GM19455 (cell line): ENCODE measurements around the gene SCMH1.

ENCODE experiments used
- ATAC-seq: cut with Tn5 transposase; IDR thresholded peaks from one replicate; pipeline ENCODE4 v1.9.1; 2021; ENCODE audit not compliant: unreplicated experiment

Gene SCMH1

DNA sequence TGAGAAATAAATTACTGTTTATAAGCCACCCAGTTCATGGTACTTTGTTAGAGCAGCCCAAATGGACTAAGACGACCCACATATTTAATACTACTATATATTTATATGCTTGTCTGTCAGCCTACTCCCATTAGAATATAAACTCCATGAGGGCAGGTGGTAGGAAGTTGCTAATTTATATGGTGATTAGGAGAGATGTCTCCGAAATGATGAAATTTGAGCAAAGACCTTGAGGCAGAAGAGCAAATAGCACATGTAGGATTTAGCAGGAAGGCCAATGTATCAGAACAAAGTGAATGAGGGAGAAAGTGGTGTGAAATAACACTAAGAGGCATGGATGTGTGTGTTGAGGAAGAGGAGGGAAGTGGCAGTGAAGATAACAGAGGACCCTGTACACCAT lies 210.0 kb downstream of the SCMH1 start:
- no peak for ATAC-seq

DNA sequence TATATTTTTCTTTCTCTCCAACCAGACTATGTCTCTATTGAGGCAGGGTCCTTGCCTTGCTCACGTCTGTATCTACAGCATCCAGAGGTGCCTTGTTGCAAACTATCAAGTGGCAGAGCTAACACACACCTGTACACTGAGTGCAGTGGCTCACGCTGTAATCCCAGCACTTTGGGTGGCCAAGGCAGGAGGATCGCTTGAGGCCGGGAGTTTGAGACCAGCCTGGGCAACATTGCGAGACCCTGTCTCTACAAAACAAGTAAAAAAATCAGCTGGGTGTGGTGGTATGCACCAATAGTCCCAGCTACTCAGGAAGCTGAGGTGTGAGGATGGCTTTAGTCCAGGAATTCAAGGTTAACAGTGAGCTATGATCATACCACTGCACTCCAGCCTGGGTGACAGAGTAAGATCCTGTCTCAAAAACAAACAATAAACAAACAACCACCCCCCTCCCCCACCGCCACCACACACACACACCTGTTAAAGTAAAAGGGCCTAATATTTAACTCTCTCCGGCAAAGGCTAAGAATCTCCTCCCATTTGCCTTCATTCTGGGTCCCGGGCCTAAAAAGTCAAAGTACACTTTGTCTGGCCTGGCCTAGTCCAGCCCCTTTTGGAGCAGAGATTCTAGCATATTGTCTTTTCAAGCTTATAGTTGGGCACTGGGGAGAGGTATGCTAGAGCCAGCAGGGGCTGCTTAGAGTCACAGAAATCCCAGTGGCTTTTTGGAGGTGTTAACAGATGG lies 211.1 kb downstream of the SCMH1 start:
- no peak for ATAC-seq

DNA sequence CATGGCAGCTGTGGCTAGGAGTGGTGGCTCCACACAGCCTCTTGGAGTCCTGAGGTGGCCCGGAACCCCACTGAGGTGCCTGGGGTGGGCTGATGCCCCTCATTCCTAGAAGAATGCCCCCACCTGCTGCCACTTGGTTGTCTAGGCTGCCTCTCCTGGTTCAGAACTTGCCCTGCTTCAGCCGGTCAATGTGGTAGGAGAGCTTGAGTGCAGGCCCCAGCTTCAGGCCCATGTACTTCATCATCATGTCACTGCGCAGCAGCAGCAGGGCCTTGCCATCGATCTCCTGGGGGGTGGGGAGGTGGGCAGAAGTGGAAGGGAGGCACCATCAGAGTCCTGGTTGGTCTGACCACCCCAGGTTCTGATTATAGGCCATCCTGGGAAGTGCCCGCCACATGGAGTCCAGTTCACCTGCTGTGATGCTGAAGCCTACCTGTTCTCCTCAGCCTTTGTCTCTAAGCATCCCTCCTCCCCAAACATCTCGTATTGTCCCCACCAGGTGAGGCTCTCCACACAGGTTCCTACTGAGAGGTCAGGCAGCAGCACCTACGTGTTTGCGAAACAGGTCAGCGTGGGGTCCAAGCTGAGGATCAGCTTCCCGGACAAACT lies 214.0 kb downstream of the SCMH1 start:
- no peak for ATAC-seq

DNA sequence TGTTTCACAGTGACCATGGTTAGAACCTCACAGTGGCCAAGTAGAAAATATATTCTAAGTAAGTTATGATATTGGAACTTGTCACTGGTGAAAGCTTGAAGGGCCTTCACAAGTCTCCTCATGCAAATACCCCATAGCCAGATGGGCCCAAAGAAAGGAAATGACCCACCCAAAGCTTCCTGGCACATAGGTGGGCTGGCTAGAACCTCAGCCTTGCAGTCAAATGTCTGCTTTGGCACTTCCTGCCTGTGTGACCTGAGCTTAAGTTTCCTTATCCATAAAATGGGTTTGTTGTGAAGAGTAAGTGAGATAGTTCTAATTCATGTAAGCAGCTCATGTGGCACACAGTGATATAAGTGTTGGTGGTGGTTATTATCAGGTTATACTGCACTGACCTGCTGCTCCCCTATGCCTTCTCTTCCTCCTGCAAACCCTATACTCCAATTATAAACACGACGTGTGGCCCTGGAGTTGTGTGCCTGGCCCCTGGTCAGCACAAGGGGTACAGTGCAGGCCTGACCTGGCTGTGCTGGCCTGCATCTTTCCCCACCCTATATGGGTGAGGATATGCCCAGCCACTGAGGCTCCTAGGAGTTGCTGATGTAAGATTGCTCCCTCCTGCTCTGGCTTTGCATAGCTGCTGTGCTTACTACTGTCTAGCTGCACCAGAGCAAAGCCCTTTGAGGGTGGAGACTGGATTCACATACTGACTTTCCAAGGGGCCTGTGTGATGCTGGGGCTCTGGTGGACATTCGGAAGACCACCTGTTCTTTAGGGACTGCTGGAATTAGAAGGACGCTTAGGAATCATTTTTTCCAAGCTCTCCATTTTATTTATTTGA lies 215.9 kb downstream of the SCMH1 start:
- ATAC-seq = no peak

DNA sequence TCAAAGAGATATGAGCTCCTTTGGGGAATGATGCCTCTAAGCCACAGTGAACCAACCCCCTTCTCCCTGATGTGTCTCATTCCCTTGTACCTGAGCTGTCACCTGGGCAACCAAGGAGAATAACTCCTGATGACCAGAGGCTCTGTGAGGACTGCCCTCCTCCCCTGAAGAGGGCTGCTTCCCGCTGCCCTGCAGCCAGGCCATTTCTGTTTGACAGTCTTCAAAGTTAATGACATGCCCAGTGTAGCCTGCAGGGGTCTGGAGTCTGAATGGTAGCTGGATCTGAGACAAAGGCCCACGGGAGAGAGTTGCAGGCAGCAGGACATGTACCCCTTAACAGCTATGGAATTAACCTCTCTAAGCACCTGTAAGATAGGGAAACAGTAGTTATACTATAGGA lies 217.2 kb downstream of the SCMH1 start:
- no peak for ATAC-seq

DNA sequence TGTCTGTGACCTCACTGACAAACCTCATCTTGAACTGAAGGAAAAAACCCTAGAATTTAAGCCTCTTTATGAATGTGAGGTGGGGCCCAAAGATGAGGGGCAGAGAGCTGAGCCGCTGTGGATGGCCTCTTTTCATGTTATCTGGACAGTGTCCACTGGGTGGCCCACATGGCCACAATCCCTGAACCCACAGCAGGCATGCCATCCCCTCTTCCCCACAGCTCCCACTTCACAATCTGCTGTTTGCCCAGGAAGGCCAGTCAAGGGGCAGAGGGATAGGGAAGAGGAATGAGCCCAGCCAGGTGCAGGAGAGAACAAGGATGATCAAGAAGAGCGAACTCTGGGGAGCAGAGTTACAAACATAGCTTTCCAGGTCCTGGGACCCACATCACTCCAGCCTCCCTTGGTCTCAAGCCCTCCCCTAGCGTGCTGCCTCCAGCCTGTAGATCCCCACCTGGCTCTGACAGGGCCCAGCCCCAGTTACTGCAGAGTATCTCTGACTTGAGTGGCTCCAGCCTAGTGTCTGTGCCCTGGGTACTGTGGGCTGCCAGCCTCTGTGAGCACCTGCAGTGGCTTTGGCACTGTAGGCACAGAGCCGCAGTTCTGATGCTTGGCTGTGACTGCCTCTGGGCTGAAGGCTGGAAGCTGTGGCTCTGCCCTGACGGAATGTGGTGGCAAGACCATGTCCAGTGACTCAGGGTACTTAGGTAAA lies 218.7 kb downstream of the SCMH1 start:
- no peak for ATAC-seq

DNA sequence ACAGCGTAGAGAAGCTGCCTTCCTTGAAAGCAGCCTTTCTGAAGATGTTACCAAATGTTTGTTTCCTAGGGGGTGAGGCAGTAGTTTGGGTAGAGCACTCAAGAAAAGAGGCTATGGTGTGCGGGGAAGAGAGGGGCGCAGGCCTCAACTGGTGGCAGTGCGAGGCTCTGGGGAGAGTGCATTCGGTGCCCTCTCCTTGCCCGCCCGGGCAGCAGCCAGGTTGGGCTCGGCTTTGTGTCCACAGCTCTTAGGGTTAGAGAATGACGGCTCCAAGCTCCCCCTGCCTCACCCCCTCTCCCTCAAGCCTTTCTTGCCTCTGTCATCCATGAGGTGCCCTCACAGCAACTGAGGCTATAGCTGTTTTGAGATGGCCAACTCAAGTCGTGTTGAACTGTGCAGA lies 219.7 kb downstream of the SCMH1 start:
- no peak for ATAC-seq

DNA sequence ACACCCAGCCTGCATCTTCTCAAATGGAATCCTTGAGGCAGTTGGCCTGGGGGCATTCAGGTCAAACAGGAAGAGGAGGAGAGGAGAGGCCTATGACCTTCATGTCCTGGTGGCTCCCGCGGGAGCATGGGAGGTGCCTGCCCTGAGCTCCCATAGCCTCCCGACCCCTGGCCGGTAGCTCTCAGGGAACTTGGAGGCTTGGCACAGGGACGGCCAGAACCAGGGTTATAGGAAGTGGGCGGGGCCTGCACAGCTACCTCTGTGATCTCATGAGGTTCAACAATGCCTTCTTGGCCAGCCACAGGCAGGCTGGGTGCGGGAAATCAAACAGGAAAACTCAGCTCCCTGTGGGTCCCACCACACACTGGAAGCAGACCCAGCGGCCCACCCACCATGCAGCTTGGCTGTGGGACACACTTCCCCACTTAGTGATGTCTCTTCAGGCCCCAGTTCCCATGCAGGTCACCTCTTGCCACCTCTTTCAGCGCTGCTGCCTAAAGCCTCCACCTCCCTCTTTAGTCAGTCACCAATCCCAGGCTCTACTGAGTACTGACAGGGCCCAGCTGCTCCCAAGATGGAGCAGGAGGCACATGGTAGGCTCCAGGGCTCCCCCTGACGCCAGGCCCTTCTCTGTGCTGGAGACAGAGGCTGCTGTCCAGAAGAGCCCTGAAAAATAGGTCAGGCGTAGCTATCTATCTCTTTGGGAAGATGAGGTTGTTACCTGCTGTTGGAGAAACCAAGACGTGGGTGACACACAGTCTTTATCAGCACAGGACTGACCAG lies 220.4 kb downstream of the SCMH1 start, which contains the start of gene SLFNL1:
SLFNL1 (minus strand) TSS at position 200 of the 783 bp plus-strand sequence. CDS start 1,065 bp downstream, outside the sequence.
- ATAC-seq = no peak

DNA sequence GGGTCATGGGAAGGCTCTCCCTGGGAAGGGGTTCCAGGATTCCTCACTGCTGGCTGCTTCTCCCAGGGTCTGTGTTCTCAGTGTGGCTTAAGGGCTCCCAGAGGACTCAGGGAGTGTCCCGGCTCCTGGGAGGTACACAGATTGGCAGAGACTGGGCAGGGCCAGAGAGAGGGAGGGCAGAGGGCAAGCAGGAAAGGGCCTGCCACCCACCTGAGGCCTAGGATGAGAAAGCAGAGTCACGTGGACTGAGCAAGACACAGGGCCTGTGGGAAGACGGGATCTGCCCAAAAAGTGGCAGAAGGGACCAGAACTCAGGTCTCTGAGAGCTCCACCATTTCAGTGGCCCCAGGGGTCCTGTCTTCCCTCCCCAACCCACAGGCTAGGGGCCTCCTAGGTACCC lies 221.5 kb downstream of the SCMH1 start:
- no peak for ATAC-seq

DNA sequence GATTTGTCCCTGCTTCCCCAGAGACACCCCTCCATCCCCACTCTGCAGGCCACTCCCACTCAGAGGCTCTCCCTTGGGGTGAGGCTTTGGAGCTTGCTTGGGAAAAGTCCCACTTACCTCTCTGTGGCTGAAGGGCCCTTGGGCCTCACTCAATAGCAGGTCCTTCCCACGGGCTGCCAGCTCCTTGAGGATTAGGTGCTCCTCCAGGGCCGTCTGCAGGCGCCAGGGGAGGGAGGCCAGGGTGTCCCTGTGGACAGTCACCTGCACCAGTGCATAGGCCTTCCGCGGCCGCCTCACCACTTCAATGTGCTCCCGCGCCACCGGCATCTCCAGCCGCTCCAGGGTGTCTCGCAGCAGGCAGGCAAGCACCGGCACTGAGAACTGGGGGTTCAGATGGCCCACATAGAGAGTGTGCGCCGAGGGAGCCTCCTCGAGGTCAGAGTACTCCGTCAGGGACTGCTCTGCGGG lies 222.0 kb downstream of the SCMH1 start:
- ATAC-seq = no peak

DNA sequence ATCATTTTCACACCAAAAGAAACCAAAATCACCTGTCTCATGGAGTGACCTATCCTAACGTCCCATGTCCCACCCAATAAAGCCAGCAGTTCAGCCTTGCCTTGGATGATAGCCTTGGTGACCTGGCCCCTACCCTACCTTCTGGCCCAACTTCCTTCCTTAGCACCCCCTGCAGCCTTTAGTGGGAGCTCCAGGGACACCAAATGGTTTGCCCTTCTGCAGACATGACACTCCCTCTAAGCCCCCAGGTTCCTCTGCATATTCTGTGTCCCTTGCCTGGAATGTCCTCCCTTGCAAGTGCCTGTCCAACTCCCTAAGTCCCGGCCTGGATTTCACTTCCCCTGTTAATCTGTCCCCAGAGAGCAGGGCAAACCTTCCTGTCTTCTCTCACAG lies 222.8 kb downstream of the SCMH1 start:
- ATAC-seq = no peak

DNA sequence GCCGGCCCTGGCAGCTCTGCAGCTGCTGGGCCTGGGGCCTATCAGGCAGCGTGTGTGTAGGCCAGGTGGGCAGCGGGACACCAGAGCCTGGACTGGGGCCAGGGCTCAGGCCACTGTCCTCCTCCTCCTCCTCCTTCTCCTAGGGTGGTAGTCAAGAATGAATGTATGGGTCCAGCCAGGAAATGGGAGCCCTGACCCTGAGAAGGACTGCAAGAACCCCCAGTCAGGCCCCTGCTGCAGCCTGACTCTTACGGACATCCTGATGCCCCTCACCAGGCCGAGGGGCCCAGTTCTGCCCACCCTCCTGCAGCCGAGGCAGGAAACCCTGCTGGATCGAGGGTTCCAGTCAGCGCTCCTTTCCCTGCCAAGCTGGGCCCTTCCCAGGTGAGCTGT lies 224.1 kb downstream of the SCMH1 start:
- no peak for ATAC-seq

DNA sequence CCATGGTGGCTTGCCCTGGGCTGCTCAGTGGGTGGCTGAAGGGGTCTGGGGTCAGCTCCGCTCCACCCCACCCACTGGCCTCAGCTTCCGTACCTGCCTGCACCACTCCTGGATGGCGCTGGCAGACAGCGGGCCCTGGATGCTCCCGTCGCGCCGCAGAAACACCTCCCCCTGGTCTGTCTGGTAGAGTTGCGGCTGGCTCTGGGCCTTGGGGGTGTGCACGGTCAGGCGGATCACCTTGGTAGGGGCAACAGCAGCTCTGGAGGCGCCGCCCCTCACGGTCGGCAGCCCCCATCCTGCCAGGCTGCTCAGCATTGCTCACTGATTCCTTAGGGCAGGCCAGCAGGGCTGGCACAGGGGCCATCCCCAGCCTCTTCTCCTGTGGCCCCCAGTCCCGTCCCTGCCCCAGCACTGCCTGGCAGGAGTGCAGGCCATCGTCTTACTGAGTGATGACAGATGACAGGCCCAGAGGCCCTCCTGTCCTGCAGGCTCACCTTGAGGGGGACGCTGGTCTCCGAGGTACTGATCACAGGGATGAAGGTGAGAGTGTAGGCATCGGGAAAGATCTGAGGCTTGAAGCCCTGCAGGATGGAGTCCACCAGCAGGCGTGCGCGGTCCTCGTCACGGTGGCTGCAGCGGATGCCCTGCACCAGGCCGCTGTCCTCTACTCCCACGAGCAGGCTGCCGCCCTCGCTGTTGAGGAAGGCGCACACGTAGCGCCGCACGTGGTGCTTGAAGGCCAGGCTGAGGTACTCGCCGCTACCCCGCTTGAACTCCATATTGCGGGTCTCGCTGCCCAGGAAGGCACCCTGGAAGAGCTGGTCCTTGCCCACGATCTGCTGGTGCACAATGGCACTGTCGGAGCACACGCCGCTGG lies 224.7 kb downstream of the SCMH1 start:
- ATAC-seq = no peak

DNA sequence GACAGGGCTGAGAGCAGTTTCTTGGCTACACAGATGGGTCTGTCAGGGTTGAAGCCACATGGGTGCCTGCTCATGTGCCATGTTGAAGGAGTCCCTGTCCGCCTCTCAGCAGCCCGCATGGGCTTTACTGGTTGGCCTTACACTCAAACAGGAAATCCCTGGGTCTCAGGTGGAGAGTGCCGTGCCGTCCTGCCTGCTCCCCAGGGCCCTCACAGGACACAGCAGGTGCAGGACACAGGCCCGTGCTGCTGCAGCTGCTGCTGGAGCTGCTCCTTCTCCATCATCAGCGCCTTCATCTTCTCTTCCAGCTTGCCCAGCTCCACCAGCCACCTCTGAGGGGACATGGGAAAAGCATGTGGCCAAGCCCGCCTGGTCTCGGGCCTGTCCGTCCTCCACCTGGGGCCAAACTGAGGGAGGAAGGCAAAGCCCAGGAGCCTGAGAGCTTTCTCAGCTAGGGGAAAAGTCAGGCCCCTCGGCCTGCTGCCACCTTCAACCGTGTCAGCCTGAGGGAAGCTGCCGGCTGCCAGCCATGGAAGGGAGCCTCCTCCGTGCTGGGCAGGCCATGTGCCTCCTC lies 226.1 kb downstream of the SCMH1 start:
- ATAC-seq = no peak

DNA sequence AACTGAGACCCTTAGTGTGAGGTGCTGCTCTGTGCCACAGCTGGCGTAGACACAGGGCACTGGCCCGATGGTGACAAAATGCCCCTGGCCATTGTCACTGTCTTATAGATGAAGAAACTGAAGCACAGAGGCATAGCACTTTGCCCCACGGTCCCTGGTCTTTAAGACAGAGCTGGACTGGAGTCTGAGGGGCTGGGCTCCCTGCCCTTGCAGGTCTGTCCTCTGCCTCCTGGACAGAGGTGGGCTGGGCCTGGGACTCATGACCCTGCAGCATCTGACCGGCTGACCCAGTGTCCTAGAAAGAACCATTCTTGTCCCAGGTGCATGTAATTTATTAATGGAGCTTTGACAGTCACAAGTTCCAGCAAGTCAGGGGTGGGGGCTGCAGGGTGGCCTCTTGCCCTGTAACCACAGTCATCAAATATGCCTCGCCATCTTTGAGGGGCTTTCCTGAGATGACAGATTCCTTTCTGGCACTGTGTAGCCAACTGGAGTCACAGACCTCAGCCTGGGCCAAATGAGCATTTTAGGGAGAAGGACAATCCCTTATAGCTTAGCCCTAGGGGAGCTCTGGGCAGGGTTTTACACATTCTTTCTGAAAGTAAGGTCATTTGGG lies 226.7 kb downstream of the SCMH1 start:
- no peak for ATAC-seq

DNA sequence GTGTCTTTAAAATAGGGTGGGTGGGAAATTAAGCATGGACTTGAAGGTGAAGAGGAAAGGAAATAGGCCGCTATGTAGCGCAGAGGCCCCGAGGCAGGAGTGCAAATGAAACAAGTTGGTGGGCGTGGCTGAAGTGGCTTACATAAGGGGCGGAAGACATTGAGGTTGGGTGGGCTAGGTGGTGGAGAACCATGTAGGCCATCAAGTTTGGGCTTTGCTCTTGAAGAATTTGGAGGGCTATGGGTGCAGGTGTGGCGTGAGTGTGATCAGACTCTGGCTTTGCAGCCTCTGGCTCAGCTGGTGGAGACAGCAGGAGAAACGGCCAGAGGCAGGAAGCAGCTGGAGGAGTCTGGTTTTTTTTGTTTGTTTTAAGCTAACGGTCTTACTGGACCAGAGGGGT lies 227.2 kb downstream of the SCMH1 start:
- ATAC-seq = no peak

DNA sequence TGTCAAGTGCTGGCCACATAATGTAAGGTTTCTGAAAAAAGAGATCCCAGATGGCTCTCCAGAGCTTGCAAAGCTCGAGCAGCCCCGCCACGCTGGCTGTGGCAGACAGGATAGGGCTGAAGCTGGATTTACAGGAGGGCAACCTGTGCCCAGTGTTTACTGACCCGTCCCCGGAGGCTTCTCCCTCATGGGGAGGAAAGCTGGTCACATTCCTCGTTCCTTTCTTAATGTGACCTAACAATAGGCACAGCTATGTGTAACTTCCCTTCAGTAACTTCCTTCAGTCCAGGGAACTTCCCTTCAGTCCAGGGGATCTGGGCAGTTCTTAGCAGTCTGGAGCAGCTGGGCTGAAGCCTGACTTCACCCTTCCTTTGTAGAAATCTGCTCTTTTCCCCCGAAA lies 228.3 kb downstream of the SCMH1 start:
- ATAC-seq = no peak

DNA sequence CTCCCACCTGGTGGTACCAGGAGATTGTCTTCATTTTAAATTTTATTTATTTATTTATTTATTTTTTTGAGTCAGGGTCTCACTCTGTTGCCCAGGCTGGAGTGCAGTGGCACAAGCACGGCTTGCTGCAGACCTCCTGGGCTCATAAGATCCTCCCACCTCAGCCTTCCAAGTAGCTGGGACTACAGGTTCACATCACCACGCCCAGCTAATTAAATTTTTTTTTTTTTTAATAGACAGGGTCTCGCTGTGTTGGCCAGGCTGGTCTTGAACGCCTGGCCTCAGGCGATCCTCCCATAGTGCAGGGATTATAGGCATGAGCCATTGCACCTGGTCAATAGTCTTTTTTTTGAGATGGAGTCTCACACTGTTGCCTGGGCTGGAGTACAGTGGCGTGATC lies 229.1 kb downstream of the SCMH1 start:
- ATAC-seq = no peak

DNA sequence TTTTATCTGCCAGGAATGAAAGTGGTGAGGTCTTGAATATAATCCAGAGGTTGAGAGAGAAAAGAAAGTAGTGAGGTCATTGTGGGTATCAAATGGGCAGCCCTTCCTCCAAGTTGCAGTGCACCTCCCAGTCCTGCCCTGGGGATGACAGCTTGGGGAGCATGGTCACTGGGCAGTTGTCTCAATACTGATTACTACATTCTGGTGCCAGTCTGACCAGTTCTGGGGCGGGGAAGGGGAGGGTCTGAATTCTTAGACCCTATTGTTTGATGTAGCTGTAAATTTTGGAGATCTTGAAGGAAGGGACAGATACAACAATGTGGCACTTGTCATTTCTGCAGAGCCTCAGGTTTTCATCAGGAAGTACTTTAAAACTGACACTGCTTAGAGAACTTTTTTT lies 231.8 kb downstream of the SCMH1 start:
- ATAC-seq = no peak
